Right lobe of liver (tissue), 4 donors: Measurements from ENCODE around the gene PLXND1.

ENCODE experiments used
- CTCF ChIP-seq, 4 donors: fragments of 200-600 bp in 3 of 4; fragments of 450-650 bp in 1 of 4; IDR thresholded peaks; one replicate each; pipeline versions ENCODE4 v1.5.1 to v1.8.0; 2016 to 2022; ENCODE audit warnings: antibody characterized with exemption in 4 of 4, mild to moderate bottlenecking in 2 of 4
- POLR2A ChIP-seq: fragments of 450-650 bp; IDR thresholded peaks from one replicate; pipeline ENCODE4 v1.6.1; 2017; ENCODE audit warnings: antibody characterized with exemption, mild to moderate bottlenecking
- donor health status: DM: no; HTN: no; CAD: no.
- donor health status: DM: no; HTN: no; CAD: no.
- donor health status: DM: no; HTN: yes; CAD: no.

- TF ChIP-seq CTCF (IDR thresholded peaks at IDR 0.05) (no peak), POLR2A (no peak)
Observed at GRCh38 chr3:129594907-129595390, 11.5 kb downstream of the PLXND1 start.
